GM19397 (cell line): Measurements from ENCODE around the gene CCDC12.

Experiments used
- ATAC-seq: cut with Tn5 transposase; IDR thresholded peaks from one replicate; pipeline ENCODE4 v1.9.1; 2021; ENCODE audit warnings: mild to moderate bottlenecking, moderate library complexity; ENCODE audit not compliant: unreplicated experiment

The CCDC12 gene

DNA sequence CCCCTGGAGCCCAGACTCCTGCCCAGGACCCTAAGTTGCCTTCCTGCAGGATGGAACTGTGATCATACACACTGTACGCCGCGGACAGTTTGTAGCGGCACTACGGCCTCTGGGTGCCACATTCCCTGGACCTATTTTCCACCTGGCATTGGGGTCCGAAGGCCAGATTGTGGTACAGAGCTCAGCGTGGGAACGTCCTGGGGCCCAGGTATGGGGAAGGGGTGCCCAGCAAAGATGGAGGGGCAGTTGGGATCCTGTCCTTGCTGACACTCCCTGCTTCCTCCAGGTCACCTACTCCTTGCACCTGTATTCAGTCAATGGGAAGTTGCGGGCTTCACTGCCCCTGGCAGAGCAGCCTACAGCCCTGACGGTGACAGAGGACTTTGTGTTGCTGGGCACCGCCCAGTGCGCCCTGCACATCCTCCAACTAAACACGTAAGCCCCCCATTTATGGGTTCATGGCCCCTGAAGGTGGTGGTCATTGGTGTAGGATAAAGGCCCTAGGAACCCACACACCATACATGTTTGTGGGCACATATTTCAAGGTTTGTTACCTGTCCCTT, 31.8 kb upstream of the CCDC12 start:
- ATAC-seq: no peak

DNA sequence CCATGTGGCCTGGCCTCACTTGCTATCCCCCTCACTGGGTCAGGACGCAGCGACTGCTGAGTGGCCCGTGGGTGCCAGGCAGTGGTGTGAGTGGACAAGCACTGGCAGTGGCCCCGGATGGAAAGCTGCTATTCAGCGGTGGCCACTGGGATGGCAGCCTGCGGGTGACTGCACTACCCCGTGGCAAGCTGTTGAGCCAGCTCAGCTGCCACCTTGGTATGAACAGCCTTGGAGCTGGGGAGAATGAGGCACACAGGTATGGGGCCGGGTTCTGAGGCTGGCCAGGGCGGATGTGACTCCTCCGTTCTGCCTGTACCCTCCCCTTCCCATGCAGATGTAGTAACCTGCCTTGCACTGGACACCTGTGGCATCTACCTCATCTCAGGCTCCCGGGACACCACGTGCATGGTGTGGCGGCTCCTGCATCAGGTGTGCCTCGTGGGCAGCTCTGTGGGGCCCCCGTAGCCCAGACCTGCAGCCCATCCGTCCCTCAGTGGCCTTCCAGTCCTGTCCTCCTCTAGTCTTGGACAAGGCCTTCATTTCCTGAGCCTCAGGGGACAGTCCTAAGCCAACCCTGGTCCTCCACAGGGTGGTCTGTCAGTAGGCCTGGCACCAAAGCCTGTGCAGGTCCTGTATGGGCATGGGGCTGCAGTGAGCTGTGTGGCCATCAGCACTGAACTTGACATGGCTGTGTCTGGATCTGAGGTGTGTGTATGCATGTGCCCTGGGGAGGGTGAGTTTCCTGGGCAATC, 31.1 kb upstream of the CCDC12 start:
- no peak for ATAC-seq

DNA sequence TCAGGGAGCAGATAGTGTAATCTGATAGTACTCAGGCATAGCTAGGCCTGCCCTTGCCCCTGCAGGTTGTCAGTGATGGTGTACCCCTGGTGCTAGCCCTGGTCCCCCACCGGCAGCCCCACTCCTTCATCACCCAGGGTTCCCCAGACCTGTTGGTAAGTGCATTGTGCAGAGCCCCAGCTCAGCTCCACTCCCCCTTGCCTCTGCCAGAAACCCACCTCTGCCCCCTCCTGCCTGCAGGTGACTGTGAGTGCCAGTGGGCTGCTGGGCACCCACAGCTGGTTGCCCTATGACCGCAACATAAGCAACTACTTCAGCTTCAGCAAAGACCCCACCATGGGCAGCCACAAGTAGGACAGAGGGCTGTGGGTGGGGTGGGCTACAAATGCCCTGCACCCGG, 30.5 kb upstream of the CCDC12 start:
- no peak for ATAC-seq

DNA sequence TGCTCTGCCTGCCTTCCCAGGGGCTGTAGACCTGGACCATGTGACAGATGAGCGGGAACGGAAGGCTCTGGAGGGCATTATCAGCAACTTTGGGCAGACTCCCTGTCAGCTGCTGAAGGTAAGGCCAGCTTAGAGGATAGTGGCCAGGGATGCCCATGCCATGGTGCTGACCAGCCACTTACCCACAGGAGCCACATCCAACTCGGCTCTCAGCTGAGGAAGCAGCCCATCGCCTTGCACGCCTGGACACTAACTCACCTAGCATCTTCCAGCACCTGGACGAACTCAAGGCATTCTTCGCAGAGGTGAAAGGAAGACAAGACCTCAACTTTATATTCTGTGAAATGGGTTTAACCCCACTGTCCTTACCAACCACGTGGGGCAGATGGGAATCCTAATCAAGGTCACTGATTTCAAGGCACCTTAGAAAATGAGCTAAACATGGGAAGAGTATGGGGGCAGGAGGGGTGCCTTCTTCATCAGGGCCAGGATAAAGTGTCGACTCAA, 29.7 kb upstream of the CCDC12 start:
- ATAC-seq: no peak

DNA sequence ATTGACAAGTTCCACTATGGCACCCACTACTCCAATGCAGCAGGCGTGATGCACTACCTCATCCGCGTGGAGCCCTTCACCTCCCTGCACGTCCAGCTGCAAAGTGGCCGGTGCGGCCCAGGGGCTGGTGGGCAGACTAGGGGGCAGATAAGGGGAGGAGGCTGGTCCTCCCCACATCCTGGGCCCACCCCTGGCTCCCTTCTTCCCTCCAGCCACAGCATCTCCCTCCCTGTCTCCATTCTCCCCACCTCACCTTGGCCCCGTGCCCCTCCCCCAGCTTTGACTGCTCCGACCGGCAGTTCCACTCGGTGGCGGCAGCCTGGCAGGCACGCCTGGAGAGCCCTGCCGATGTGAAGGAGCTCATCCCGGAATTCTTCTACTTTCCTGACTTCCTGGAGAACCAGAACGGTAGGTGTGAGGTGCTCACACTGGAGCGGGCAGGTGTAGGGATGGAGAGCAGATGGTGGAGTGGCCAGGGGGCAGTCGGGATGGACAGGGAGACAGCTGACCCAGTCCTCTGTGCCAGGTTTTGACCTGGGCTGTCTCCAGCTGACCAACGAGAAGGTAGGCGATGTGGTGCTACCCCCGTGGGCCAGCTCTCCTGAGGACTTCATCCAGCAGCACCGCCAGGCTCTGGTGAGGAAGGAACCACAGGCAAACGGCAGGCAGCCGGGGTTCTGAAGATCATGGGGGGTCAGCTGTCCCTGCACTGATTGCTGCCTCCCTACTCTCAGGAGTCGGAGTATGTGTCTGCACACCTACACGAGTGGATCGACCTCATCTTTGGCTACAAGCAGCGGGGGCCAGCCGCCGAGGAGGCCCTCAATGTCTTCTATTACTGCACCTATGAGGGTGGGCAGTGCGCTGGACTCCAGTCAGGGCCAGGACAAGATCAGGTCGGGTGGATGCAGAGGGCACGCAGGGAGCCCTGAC, 28.9 kb upstream of the CCDC12 start:
- no peak for ATAC-seq

DNA sequence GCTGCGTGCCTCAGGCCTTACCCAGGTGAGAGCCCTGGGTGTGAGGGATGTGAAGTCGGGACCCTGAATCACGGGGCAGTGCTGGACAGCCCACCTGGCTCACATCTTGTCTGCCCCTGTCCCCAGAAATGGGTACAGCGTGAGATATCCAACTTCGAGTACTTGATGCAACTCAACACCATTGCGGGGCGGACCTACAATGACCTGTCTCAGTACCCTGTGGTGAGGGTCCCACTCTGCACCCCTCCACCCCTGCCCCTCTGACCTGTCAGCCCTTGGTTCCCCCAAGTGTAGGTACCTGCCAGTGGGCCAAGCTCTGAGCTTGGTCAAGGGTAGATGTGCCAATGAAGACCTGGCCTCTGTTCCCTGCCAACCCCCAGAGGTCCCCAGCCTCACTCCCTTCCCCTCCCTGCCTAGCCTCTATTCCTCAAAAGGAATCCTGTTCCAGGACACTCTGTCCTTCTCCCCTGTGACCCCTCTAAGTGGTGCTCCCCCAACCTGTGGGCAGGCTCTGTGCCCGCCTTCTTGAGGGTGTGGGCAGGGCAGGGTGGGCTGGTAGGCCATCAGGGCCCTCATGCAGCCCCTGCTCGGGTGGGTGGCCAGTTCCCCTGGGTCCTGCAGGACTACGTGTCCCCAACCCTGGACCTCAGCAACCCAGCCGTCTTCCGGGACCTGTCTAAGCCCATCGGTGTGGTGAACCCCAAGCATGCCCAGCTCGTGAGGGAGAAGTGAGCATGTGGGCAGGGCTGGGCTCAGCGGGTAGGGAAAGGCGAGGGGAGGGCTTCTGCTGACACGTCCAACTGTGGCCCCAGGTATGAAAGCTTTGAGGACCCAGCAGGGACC, 28.0 kb upstream of the CCDC12 start:
- ATAC-seq: no peak

DNA sequence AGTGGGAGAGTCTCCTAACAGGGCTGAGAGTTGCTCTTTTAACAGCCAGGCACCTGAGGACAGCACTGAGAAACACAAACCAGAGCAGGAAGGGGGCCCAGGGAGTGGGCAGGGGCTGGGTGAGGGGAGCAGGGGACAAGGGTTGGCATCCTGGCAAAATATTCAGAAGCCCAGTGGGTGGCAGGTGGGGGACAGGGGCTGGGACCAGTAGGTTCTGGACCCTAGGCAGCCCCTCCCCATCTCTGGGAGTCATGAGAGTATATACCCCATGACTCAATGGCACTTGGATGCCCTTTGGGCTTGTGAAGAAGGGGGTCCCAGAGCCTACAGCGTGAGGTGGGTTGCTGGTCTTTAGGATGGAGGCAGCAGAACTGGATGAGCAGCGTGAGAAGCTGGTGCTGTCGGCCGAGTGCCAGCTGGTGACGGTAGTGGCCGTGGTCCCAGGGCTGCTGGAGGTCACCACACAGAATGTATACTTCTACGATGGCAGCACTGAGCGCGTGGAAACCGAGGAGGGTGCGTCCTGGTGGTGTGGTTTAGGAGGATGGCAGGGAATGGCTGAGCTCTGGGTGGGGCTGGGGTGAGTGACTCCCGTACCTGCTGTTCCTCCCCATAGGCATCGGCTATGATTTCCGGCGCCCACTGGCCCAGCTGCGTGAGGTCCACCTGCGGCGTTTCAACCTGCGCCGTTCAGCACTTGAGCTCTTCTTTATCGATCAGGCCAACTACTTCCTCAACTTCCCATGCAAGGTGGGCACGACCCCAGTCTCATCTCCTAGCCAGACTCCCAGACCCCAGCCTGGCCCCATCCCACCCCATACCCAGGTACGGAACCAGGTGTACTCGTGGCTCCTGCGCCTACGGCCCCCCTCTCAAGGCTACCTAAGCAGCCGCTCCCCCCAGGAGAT, 27.2 kb upstream of the CCDC12 start:
- no peak for ATAC-seq

DNA sequence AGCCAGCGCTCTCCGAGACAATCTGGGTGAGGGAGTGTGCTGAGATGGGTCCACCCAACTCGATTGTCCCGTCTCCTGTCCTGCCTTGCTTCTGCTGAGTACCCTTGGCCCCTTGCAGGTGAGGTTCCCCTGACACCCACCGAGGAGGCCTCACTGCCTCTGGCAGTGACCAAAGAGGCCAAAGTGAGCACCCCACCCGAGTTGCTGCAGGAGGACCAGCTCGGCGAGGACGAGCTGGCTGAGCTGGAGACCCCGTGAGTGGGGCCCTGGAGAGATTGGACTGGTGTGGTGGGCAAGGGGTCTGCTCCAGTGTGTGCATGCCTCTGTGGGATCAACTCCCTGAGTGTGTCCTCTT, 26.5 kb upstream of the CCDC12 start:
- no peak for ATAC-seq

DNA sequence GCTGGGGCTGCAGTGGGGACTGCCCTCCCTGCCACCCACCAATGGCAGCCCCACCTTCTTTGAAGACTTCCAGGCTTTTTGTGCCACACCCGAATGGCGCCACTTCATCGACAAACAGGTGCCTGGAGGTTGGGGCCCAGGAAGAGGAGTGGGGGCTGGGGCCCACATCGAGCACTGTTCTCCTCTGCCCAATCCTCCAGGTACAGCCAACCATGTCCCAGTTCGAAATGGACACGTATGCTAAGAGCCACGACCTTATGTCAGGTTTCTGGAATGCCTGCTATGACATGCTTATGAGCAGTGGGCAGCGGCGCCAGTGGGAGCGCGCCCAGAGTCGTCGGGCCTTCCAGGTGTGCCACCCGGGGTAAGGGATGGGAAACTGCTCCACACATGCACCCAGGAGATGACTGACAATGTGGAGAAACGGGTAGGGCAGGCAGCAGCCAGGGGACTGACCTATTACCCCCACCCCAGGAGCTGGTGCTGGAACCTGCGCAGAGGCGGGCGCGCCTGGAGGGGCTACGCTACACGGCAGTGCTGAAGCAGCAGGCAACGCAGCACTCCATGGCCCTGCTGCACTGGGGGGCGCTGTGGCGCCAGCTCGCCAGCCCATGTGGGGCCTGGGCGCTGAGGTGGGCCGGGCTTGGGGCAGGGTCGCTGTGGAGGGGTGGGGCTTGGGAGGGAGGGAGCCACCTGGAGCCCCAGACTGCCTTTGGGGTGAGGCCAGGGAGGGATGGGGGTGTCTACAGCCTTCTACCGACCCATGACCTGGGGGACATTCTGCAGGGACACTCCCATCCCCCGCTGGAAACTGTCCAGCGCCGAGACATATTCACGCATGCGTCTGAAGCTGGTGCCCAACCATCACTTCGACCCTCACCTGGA, 25.9 kb upstream of the CCDC12 start:
- ATAC-seq: no peak

DNA sequence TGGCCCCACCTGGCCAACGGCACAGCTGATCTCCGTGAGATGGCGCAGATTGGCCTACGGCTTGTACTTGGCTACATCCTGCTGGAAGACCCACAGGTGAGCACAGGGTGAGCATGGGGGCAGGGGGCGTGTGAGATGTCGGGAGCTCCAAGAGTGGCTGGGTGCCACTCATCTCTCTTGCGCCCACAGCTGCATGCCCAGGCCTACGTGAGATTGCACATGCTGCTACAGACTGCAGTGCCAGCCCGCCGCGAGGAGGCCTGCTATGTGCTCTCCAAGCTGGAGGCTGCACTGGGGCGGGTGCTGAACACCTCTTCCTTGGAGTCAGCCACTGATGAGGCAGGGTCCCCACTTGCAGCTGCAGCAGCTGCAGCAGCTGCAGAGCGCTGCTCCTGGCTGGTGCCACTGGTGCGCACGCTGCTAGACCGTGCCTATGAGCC, 25.2 kb upstream of the CCDC12 start:
- ATAC-seq: no peak

DNA sequence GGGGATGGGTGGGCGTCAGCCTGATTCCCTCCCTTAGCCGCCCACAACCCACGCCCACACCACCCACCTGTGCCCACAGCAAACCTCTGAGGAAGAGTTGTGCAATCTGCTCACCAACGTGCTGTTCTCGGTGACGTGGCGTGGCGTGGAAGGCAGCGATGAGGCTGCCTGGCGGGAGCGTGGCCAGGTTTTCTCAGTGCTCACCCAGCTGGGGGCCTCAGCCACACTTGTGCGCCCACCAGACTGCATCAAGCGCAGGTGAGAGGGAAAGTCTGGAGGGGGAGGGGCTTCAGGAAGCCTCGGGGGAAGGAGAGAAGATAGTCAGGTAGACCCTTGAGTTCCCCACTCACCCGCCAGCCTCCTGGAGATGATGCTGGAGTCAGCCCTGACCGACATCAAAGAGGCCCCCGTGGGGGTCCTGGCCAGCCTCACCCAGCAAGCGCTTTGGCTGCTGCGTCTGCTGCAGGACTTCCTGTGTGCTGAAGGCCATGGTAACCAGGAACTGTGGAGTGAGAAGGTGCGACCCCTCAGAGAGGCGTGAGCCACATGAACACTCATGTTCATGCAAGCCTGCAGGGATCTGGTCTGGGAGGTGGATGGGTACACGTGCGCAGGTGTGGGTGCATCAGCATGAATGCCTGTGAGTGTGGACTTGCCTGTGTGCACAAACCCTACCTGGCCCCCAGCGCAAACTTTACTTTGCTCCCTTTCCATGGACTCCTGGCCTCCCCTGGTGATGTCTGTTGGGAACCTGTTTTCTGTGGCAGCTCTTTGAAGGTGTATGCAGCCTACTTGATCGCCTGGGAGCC, 24.6 kb upstream of the CCDC12 start:
- ATAC-seq: no peak

DNA sequence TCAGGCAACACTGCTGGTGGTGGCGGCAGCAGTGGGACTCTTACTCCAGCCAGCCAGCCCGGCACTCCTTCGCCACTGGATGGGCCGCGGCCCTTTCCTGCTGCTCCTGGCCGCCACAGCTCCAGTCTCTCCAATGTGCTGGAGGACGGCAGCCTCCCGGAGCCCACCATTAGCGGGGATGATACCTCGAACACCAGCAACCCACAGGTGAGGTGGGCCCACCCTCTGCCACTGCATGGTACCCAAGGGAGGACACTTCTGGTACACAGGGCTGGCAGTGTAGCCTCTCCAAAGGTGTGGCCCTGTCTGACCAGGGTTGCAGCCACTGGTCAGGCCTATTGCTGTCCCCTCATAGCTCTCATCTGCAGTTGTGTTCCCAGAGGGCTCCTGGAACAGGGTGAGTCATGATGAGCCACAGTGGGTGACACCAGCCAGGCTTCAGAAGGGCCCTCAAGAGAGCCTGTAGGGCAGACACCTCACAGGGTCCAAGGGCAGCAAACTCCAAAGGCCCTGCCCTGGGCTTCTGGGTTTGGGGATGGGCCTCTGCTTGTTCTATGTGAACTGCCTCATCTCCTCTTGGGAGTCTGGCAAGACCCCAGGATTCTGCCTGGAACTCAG, 23.8 kb upstream of the CCDC12 start:
- no peak for ATAC-seq

DNA sequence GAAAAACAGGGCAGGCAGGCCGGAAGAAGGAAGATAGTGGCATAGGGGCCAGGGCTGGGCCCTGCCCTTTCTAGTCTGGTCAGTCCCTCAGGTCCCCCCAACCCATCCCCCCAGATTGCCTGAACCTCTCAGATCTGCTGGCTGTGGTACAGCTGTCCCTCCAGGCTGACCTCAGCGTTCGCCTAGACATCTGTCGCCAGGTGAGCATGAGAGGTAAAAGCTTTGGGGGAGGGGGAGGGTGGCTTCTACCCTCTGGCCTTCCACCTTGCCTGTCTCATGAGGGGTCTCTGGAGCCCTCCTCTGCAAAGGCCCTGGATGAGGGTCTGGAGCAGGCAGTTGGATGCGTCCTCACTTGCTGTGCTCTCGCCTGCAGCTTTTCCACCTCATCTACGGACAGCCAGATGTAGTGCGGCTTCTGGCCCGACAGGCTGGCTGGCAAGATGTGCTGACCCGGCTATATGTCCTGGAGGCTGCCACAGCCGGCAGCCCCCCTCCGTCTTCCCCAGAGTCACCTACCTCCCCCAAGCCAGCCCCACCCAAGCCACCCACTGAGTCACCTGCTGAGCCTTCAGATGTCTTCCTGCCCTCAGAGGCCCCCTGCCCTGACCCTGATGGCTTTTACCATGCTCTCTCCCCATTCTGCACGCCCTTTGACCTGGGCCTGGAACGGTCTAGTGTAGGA, 23.1 kb upstream of the CCDC12 start:
- ATAC-seq: no peak

DNA sequence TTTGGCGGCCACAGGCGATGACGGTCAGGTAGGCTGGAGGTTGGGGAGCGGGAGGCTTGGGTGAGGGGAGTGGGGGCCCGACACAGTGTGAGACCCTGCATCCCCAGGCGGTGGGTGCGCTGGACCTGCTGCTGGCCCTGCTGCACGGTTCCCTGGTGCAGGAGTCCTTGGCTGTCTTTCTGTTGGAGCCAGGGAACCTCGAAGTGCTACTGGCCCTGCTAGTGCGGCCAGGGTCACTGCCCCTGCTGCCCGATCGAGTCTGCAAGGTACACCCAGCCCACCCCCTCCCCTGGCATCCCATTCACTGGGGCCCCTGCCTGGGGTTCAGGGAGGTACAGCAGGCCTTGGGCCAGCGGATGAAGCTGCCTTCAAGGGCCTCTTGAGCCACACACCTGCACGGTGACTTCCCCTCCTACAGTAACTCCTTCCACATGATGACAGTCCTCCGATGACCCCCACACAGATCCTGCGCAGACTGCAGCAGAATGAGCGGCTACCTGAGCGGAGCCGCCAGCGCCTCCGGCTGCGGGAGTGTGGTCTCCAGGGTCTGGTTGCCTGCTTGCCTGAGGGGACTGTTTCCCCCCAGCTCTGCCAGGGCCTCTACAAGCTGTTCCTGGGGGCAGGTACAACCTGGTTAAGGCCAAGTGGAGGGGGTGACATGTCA, 22.4 kb upstream of the CCDC12 start:
- no peak for ATAC-seq

DNA sequence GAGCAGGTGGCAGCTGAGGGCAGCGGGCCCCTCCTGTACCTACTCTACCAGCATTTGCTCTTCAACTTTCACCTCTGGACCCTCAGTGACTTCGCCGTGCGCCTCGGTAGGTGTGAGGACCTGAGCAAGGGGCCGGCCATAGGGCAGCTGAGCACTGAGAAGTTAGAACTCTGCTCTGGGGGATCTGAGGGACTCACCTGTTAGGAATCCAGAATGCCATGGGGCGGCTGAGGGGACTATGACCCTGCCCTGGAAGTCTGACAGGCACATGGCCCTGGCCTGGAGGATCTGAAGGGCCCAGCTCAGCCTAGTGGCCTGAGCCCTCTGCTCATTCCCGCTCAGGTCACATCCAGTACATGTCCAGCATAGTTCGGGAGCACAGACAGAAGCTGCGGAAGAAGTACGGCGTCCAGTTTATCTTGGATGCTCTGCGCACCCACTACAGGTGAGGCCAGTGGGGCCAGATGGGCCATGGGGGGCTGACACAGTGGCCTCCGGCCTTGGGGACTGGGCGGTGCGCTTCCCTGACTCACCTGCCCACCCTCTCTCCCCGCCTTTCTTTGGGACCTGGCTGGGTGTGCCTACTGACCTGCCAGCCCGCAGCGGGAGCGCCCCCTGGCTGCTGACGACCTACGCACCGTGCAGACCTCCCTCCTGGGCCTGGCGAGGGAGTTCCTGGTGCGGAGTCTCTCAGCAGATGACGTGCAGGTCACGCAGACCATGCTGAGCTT, 21.7 kb upstream of the CCDC12 start:
- no peak for ATAC-seq
